Central memory CD8-positive, alpha-beta T cell (primary cell): ENCODE data around the gene PNPLA7.

Experiments
- ATAC-seq: fragments of 150-1000 bp; cut with Tn5 transposase; replicated peaks from 2 replicates; pipeline ENCODE4 v1.10.0; 2022; ENCODE audit warnings: mild to moderate bottlenecking, moderate FRiP score, moderate number of reproducible peaks; ENCODE audit not compliant: poor library complexity, severe bottlenecking; ENCODE audit errors: extremely low read depth
- DNase-seq, 2 donors: peaks; one replicate each; pipeline ENCODE4 v3.0.0; 2021; ENCODE audit warnings: low spot score in 2 of 2
- H3K27ac Mint-ChIP-seq: one replicate; pipeline ENCODE4 v1.8.0; 2022; ENCODE audit warnings: low read depth, mild to moderate bottlenecking, moderate library complexity, mixed read lengths
- H3K27me3 Mint-ChIP-seq: one replicate; pipeline ENCODE4 v1.8.0; 2022; ENCODE audit warnings: mixed read lengths
- H3K36me3 Mint-ChIP-seq: one replicate; pipeline ENCODE4 v1.8.0; 2022; ENCODE audit warnings: mild to moderate bottlenecking, moderate library complexity, mixed read lengths; ENCODE audit not compliant: insufficient read depth
- H3K4me1 Mint-ChIP-seq: one replicate; pipeline ENCODE4 v1.8.0; 2022; ENCODE audit warnings: mixed read lengths
- H3K4me3 Mint-ChIP-seq: one replicate; pipeline ENCODE4 v1.8.0; 2022; ENCODE audit warnings: mild to moderate bottlenecking, moderate library complexity, mixed read lengths
- H3K9me3 Mint-ChIP-seq: one replicate; pipeline ENCODE4 v1.8.0; 2022; ENCODE audit warnings: mixed read lengths

The PNPLA7 gene

GRCh38 chr9:137426018-137426681 is 124.1 kb downstream of the PNPLA7 start:
- DNase-seq = no peak
- H3K27ac Mint-ChIP-seq = no peak overlapping the region
- ATAC-seq = no peak
- H3K36me3 Mint-ChIP-seq = no peaks in the 10 kb centered on the region
- H3K27me3 Mint-ChIP-seq = no peaks in the 10 kb centered on the region
- no peak overlapping the region for H3K4me3 Mint-ChIP-seq
- no peaks in the 10 kb centered on the region for H3K9me3 Mint-ChIP-seq
- no peaks in the 10 kb centered on the region for H3K4me1 Mint-ChIP-seq

- no peak for DNase-seq
- H3K4me3 Mint-ChIP-seq = peak overlapping the region; percentile 59
- ATAC-seq = peak; percentile 63
- no peak overlapping the region for H3K27ac Mint-ChIP-seq
- no peaks in the 10 kb centered on the region for H3K9me3 Mint-ChIP-seq
- no peaks in the 10 kb centered on the region for H3K27me3 Mint-ChIP-seq
- no peaks in the 10 kb centered on the region for H3K4me1 Mint-ChIP-seq
- H3K36me3 Mint-ChIP-seq = no peaks in the 10 kb centered on the region
Observed at GRCh38 chr9:137423514-137424291, 126.5 kb downstream of the PNPLA7 start.

- ATAC-seq (peak; percentile 90), DNase-seq (peak; percentile 88 to 95)
- Mint-ChIP-seq H3K4me1 (no peaks in the 10 kb centered on the region), H3K27me3 (no peaks in the 10 kb centered on the region), H3K9me3 (no peaks in the 10 kb centered on the region), H3K4me3 (peak within 1 kb of the TSS; percentile 75), H3K27ac (no peak within 1 kb of the TSS), H3K36me3 (no peaks in the 10 kb centered on the region)
Observed at GRCh38 chr9:137422604-137423513, 127.3 kb downstream of the PNPLA7 start, which contains the start of the genes EXD3 and NOXA1. Gene EXD3 (minus strand): TSS chr9:137423162. CDS start chr9:137395357, 27,805 bp downstream. Gene NOXA1 (plus strand): TSS chr9:137423393. CDS start chr9:137423530, 137 bp downstream.

- no peak overlapping the region for H3K27ac Mint-ChIP-seq
- ATAC-seq = no peak
- no peaks in the 10 kb centered on the region for H3K9me3 Mint-ChIP-seq
- DNase-seq = no peak
- H3K4me1 Mint-ChIP-seq = no peaks in the 10 kb centered on the region
- no peaks in the 10 kb centered on the region for H3K36me3 Mint-ChIP-seq
- peak overlapping the region; percentile 75 for H3K4me3 Mint-ChIP-seq
- no peaks in the 10 kb centered on the region for H3K27me3 Mint-ChIP-seq
Observed at GRCh38 chr9:137421838-137422603, 128.2 kb downstream of the PNPLA7 start.

- H3K27ac Mint-ChIP-seq = no peak overlapping the region
Observed at GRCh38 chr9:137417161-137418021, 132.8 kb downstream of the PNPLA7 start.

GRCh38 chr9:137416563-137417151 is 133.5 kb downstream of the PNPLA7 start:
- peak overlapping the region; percentile 55 for H3K4me3 Mint-ChIP-seq
- H3K27me3 Mint-ChIP-seq = no peaks in the 10 kb centered on the region
- DNase-seq (no peak), ATAC-seq (no peak)
- no peak overlapping the region for H3K27ac Mint-ChIP-seq
- peaks cover 7% of the 10 kb centered on the region for H3K4me1 Mint-ChIP-seq
- peaks cover 4% of the 10 kb centered on the region for H3K36me3 Mint-ChIP-seq
- no peaks in the 10 kb centered on the region for H3K9me3 Mint-ChIP-seq

More at GRCh38 chr9:137417161-137418021, 132.8 kb downstream of the PNPLA7 start:
- Mint-ChIP-seq H3K4me3 (peak overlapping the region; percentile 55), H3K9me3 (no peaks in the 10 kb centered on the region), H3K4me1 (peaks cover 7% of the 10 kb centered on the region), H3K36me3 (peaks cover 4% of the 10 kb centered on the region), H3K27me3 (no peaks in the 10 kb centered on the region)
- ATAC-seq (peak; percentile 36), DNase-seq (no peak)

- peaks cover 7% of the 10 kb centered on the region for H3K4me1 Mint-ChIP-seq
- ATAC-seq = no peak
- H3K27me3 Mint-ChIP-seq = no peaks in the 10 kb centered on the region
- H3K4me3 Mint-ChIP-seq = no peak overlapping the region
- DNase-seq = no peak
- H3K36me3 Mint-ChIP-seq = peaks cover 4% of the 10 kb centered on the region
- H3K9me3 Mint-ChIP-seq = no peaks in the 10 kb centered on the region
- H3K27ac Mint-ChIP-seq = no peak overlapping the region
Observed at GRCh38 chr9:137416006-137416562, 134.1 kb downstream of the PNPLA7 start.

- peaks cover 9% of the 10 kb centered on the region for H3K4me1 Mint-ChIP-seq
- no peak overlapping the region for H3K27ac Mint-ChIP-seq
- no peak for ATAC-seq
- H3K4me3 Mint-ChIP-seq = no peak overlapping the region
- H3K27me3 Mint-ChIP-seq = no peaks in the 10 kb centered on the region
- no peak for DNase-seq
- H3K9me3 Mint-ChIP-seq = no peaks in the 10 kb centered on the region
- H3K36me3 Mint-ChIP-seq = peaks cover 4% of the 10 kb centered on the region
Observed at GRCh38 chr9:137415451-137415850, 134.8 kb downstream of the PNPLA7 start.

- H3K9me3 Mint-ChIP-seq = no peaks in the 10 kb centered on the region
- ATAC-seq (no peak), DNase-seq (no peak)
- H3K27ac Mint-ChIP-seq = no peak overlapping the region
- H3K36me3 Mint-ChIP-seq = peaks cover 4% of the 10 kb centered on the region
- no peaks in the 10 kb centered on the region for H3K27me3 Mint-ChIP-seq
- H3K4me1 Mint-ChIP-seq = peaks cover 11% of the 10 kb centered on the region
- H3K4me3 Mint-ChIP-seq = no peak overlapping the region
Observed at GRCh38 chr9:137412431-137412830, 137.8 kb downstream of the PNPLA7 start.

- no peak for ATAC-seq
- DNase-seq = no peak
- Mint-ChIP-seq H3K36me3 (peaks cover 4% of the 10 kb centered on the region), H3K4me3 (peak overlapping the region; percentile 31), H3K9me3 (no peaks in the 10 kb centered on the region), H3K27me3 (no peaks in the 10 kb centered on the region), H3K4me1 (peaks cover 11% of the 10 kb centered on the region), H3K27ac (no peak overlapping the region)
Observed at GRCh38 chr9:137411645-137412380, 138.4 kb downstream of the PNPLA7 start.
